Measurements from ENCODE around the gene UBTD1. TPM values are rescaled to one million over a fixed set of nuclear protein-coding genes. Genes with fewer than 3 reads are reported as not detected.

UBTD1 gene
- total and polyA plus RNA-seq, 7 experiments from 2014 or later: 0.94 to 4.2 (median 2.1) TPM

GRCh38 chr10:97589479-97589878 lies 90.8 kb downstream of the UBTD1 start, which contains the start of gene C10orf62:
C10orf62 (plus strand) TSS chr10:97589721; CDS start chr10:97589898, 177 bp downstream.
- H3K36me3 Mint-ChIP-seq: no peaks in the 10 kb centered on the region

DNA sequence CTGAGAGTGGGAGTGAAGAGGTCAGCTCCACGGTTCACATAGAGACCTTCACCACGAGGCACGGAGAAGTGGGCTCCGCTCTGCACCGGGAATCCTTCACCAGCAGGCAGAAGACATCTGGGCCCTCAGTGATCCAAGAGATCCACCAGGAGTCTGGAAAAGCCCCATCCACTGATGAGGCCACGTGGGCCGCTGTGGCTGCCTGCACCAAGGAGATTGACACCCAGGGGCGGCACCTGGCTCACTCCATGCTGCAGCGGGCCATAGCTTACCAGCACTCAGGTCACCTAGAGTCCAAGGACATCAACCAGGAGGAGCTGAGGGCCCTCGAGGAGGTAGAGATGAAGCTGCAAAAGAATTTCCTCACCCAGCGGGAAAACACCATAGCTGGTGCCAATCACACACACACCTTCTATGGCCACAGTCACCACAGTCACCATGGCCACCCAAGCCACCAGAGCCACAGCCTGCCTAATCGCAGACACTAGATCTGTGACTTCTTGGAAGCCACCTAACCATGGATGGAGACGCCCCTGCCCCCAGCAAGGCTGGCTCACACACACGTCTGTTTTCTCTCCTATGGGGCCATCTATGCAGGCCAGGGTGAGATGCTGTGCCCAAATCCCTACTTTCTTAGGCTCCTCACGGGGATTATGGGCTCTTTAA lies 91.5 kb downstream of the UBTD1 start:
- Mint-ChIP-seq H3K36me3 (no peaks in the 10 kb centered on the region), H3K27ac (peak overlapping the region in 1 of 9 donors; percentile 13), H3K27me3 (no peaks in the 10 kb centered on the region), H3K9me3 (no peaks in the 10 kb centered on the region), H3K4me3 (no peak overlapping the region), H3K4me1 (peaks cover 0 to 8% (median 0%) of the 10 kb centered on the region in 7 donors)
- DNase-seq (no peak), ATAC-seq (peak; percentile 59)
- Histone ChIP-seq H3K36me3 (ENCODE audit: control insufficient read depth in 2 of 3, insufficient read depth in 3 of 3, low read length in 3 of 3) (no peaks in the 10 kb centered on the region), H3K9me3 (ENCODE audit: control insufficient read depth in 2 of 3, low read length in 3 of 3) (no peaks in the 10 kb centered on the region), H3K4me3 (ENCODE audit: low read length) (no peak overlapping the region), H3K27me3 (ENCODE audit: control insufficient read depth in 2 of 2, insufficient read depth in 2 of 2, low read length in 2 of 2) (no peaks in the 10 kb centered on the region), H3K4me1 (ENCODE audit: control insufficient read depth in 2 of 2, insufficient read depth in 2 of 2, low read length in 2 of 2) (no peaks in the 10 kb centered on the region), H3K27ac (ENCODE audit: low read depth, low read length) (no peak overlapping the region)
- ChIA-PET POLR2A (no interaction called here), CTCF (no interaction called here)
- intact Hi-C loops (cut with micrococcal nuclease): no loop called here

More at GRCh38 chr10:97589479-97589878, 90.8 kb downstream of the UBTD1 start, which contains the start of gene C10orf62:
- no peak for DNase-seq
- CTCF ChIA-PET: no interaction called here
- Histone ChIP-seq H3K4me1 (ENCODE audit: control insufficient read depth in 2 of 2, insufficient read depth in 2 of 2, low read length in 2 of 2) (no peaks in the 10 kb centered on the region), H3K9me3 (ENCODE audit: control insufficient read depth in 2 of 3, low read length in 3 of 3) (no peaks in the 10 kb centered on the region), H3K27ac (ENCODE audit: low read depth, low read length) (no peak within 1 kb of the TSS), H3K36me3 (ENCODE audit: control insufficient read depth in 2 of 3, insufficient read depth in 3 of 3, low read length in 3 of 3) (no peaks in the 10 kb centered on the region), H3K27me3 (ENCODE audit: control insufficient read depth in 2 of 2, insufficient read depth in 2 of 2, low read length in 2 of 2) (no peaks in the 10 kb centered on the region), H3K4me3 (ENCODE audit: low read length) (no peak within 1 kb of the TSS)
- Mint-ChIP-seq H3K4me1 (peaks cover 0 to 8% (median 0%) of the 10 kb centered on the region in 7 donors), H3K27ac (peak within 1 kb of the TSS in 1 of 9 donors; percentile 13), H3K9me3 (no peaks in the 10 kb centered on the region), H3K4me3 (no peak within 1 kb of the TSS), H3K27me3 (no peaks in the 10 kb centered on the region)
- ATAC-seq: no peak
- POLR2A ChIA-PET: no interaction called here
- intact Hi-C loops (cut with micrococcal nuclease): no loop called here

DNA sequence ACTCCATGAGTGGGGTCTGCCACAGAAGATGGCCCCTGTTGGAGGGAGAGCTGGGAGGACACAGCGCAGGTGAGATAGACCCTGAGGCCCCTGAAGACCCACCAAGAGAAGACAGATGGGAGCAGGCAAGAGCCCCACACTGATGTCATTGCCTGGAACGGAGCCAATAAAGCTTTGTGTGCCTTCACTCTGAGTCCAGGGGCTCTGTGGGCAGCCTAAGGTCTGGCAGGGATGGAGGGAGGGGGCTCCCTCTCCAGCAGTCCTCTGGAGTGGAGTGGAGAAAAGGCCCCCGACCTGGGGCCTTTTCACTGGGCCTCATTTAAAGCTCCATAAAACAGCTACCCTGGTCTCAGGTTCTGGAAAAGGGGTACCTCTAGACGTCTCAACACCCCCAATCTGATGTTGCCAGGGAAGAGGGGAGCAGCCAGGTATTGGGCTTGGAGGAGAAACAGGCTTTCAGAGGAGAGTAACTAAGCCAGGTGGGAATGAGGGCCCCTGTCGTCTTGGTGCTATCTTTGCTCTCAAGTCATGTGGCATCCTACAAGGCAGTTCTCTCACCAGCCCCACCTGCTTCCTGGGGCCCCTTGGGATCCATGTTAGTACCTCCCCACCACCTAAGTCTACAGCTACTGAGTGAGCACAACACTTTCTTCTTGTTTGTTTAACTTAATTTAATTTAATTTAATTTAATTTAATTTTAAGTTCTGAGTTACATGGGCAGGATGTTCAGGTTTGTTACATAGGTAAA lies 92.2 kb downstream of the UBTD1 start:
- ChIA-PET POLR2A (no interaction called here), CTCF (no interaction called here)
- intact Hi-C loops (cut with micrococcal nuclease): no loop called here
- no peaks in the 10 kb centered on the region for H3K36me3 ChIP-seq (ENCODE audit: control insufficient read depth in 2 of 3, insufficient read depth in 3 of 3, low read length in 3 of 3)
- no peak for ATAC-seq
- DNase-seq: no peak
- Mint-ChIP-seq H3K27me3 (no peaks in the 10 kb centered on the region), H3K4me1 (peaks cover 0 to 8% (median 0%) of the 10 kb centered on the region in 7 donors), H3K9me3 (no peaks in the 10 kb centered on the region), H3K4me3 (no peak overlapping the region), H3K36me3 (no peaks in the 10 kb centered on the region), H3K27ac (peak overlapping the region in 1 of 9 donors; percentile 13)
- no peak overlapping the region for H3K4me3 ChIP-seq (ENCODE audit: low read length)
- no peaks in the 10 kb centered on the region for H3K27me3 ChIP-seq (ENCODE audit: control insufficient read depth in 2 of 2, insufficient read depth in 2 of 2, low read length in 2 of 2)
- H3K4me1 ChIP-seq (ENCODE audit: control insufficient read depth in 2 of 2, insufficient read depth in 2 of 2, low read length in 2 of 2): no peaks in the 10 kb centered on the region
- no peak overlapping the region for H3K27ac ChIP-seq (ENCODE audit: low read depth, low read length)
- H3K9me3 ChIP-seq (ENCODE audit: control insufficient read depth in 2 of 3, low read length in 3 of 3): no peaks in the 10 kb centered on the region

DNA sequence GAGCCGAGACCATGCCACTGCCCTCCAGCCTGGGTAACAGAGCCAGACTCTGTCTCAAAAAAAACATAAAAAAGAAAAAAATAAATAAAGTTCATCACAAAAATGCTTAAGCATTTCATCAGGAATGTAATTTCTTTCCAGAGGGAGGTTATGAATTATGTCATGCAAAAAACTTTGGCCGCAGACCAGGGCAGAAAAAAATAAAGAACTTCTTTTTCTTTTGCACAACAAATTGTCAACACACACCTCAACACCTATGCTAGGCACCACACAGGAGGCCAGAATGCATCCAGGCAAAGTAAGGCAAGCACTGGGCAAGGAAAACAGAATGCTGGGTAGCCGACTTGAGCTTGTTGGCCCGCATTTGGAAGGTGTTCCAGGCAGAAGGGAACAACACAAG lies 94.7 kb downstream of the UBTD1 start:
- intact Hi-C loops (cut with micrococcal nuclease): no loop called here
- Histone ChIP-seq H3K9me3 (ENCODE audit: control insufficient read depth in 2 of 3, low read length in 3 of 3) (no peaks in the 10 kb centered on the region), H3K36me3 (ENCODE audit: control insufficient read depth in 2 of 3, insufficient read depth in 3 of 3, low read length in 3 of 3) (no peaks in the 10 kb centered on the region), H3K4me3 (ENCODE audit: low read length) (no peak overlapping the region), H3K27ac (ENCODE audit: low read depth, low read length) (no peak overlapping the region), H3K4me1 (ENCODE audit: control insufficient read depth in 2 of 2, insufficient read depth in 2 of 2, low read length in 2 of 2) (no peaks in the 10 kb centered on the region), H3K27me3 (ENCODE audit: control insufficient read depth in 2 of 2, insufficient read depth in 2 of 2, low read length in 2 of 2) (no peaks in the 10 kb centered on the region)
- Mint-ChIP-seq H3K4me3 (no peak overlapping the region), H3K36me3 (no peaks in the 10 kb centered on the region), H3K27ac (no peak overlapping the region), H3K4me1 (peaks cover 0 to 8% (median 0%) of the 10 kb centered on the region in 7 donors), H3K27me3 (no peaks in the 10 kb centered on the region), H3K9me3 (no peaks in the 10 kb centered on the region)
- ChIA-PET POLR2A (no interaction called here), CTCF (no interaction called here)
- no peak for DNase-seq
- ATAC-seq: no peak

GRCh38 chr10:97596101-97597082 lies 97.7 kb downstream of the UBTD1 start:
- H3K4me3 Mint-ChIP-seq: no peak overlapping the region
- DNase-seq (no peak), ATAC-seq (no peak)
- no peaks in the 10 kb centered on the region for H3K27me3 Mint-ChIP-seq
- Histone ChIP-seq H3K27me3 (ENCODE audit: control insufficient read depth in 2 of 2, insufficient read depth in 2 of 2, low read length in 2 of 2) (no peaks in the 10 kb centered on the region), H3K27ac (ENCODE audit: low read depth, low read length) (no peak overlapping the region), H3K4me1 (ENCODE audit: control insufficient read depth in 2 of 2, insufficient read depth in 2 of 2, low read length in 2 of 2) (no peaks in the 10 kb centered on the region), H3K4me3 (ENCODE audit: low read length) (no peak overlapping the region), H3K36me3 (ENCODE audit: control insufficient read depth in 2 of 3, insufficient read depth in 3 of 3, low read length in 3 of 3) (no peaks in the 10 kb centered on the region), H3K9me3 (ENCODE audit: control insufficient read depth in 2 of 3, low read length in 3 of 3) (no peaks in the 10 kb centered on the region)
- H3K36me3 Mint-ChIP-seq: no peaks in the 10 kb centered on the region
- ChIA-PET POLR2A (no interaction called here), CTCF (interaction anchor here (0.6 kb wide), 1 partner anchor 10 kb away, joined by 4 read pairs; no protein-coding TSS in a partner anchor)
- H3K9me3 Mint-ChIP-seq: no peaks in the 10 kb centered on the region
- intact Hi-C loops (cut with micrococcal nuclease): no loop called here
- no peak overlapping the region for H3K27ac Mint-ChIP-seq
- H3K4me1 Mint-ChIP-seq: no peaks in the 10 kb centered on the region

- no peak for ATAC-seq
- H3K9me3 ChIP-seq (ENCODE audit: control insufficient read depth in 2 of 3, low read length in 3 of 3): no peaks in the 10 kb centered on the region
- H3K27me3 ChIP-seq (ENCODE audit: control insufficient read depth in 2 of 2, insufficient read depth in 2 of 2, low read length in 2 of 2): no peaks in the 10 kb centered on the region
- Mint-ChIP-seq H3K4me3 (no peak overlapping the region), H3K4me1 (no peaks in the 10 kb centered on the region), H3K27me3 (no peaks in the 10 kb centered on the region), H3K27ac (peak overlapping the region in 1 of 9 donors; percentile 10), H3K36me3 (no peaks in the 10 kb centered on the region), H3K9me3 (no peaks in the 10 kb centered on the region)
- H3K4me1 ChIP-seq (ENCODE audit: control insufficient read depth in 2 of 2, insufficient read depth in 2 of 2, low read length in 2 of 2): no peaks in the 10 kb centered on the region
- H3K36me3 ChIP-seq (ENCODE audit: control insufficient read depth in 2 of 3, insufficient read depth in 3 of 3, low read length in 3 of 3): no peaks in the 10 kb centered on the region
- H3K27ac ChIP-seq (ENCODE audit: low read depth, low read length): no peak overlapping the region
- no peak for DNase-seq
- ChIA-PET CTCF (no interaction called here), POLR2A (no interaction called here)
- intact Hi-C loops (cut with micrococcal nuclease): no loop called here
- no peak overlapping the region for H3K4me3 ChIP-seq (ENCODE audit: low read length)
Measured at GRCh38 chr10:97597778-97598177, 99.1 kb downstream of the UBTD1 start.
